Neural progenitor cell (in vitro differentiated cells): Measurements from ENCODE around the gene XAF1. TPM values are rescaled to one million over a fixed set of nuclear protein-coding genes. Genes with fewer than 3 reads are reported as not detected.

Experiments used
- DNase-seq: peaks from one replicate; pipeline ENCODE4 v3.0.0-alpha.2; 2016; ENCODE audit warnings: low spot score
- H2AFZ ChIP-seq: fragments of 200-600 bp; sonication (generic); replicated peaks from 2 replicates; pipeline ENCODE4 v1.6.1; 2016; ENCODE audit warnings: antibody characterized with exemption
- H3F3A ChIP-seq: fragments of 200-600 bp; sonication (generic); 2 replicates; pipeline ENCODE4 v1.6.1; 2016; ENCODE audit warnings: antibody characterized with exemption, low read depth
- H3K27ac ChIP-seq: fragments of 200-600 bp; sonication (generic); 2 replicates; pipeline ENCODE4 v1.5.1; 2016; ENCODE audit warnings: mild to moderate bottlenecking
- H3K27me3 ChIP-seq: fragments of 200-600 bp; sonication (generic); 2 replicates; pipeline ENCODE4 v1.6.1; 2016; ENCODE audit warnings: mild to moderate bottlenecking, moderate library complexity
- H3K36me3 ChIP-seq: fragments of 200-600 bp; sonication (generic); 2 replicates; pipeline ENCODE4 v1.5.1; 2016
- H3K4me1 ChIP-seq: fragments of 200-600 bp; sonication (generic); 2 replicates; pipeline ENCODE4 v1.6.1; 2016; ENCODE audit warnings: mixed run types
- H3K4me2 ChIP-seq: fragments of 200-600 bp; sonication (generic); 2 replicates; pipeline ENCODE4 v1.6.1; 2016
- H3K4me3 ChIP-seq: fragments of 200-600 bp; sonication (generic); 2 replicates; pipeline ENCODE4 v1.5.1; 2016
- H3K79me2 ChIP-seq: fragments of 200-600 bp; sonication (generic); 2 replicates; pipeline ENCODE4 v1.6.1; 2016; ENCODE audit warnings: low read depth
- H3K9ac ChIP-seq: fragments of 200-600 bp; sonication (generic); 2 replicates; pipeline ENCODE4 v1.6.1; 2016
- H3K9me3 ChIP-seq: fragments of 200-600 bp; sonication (generic); 2 replicates; pipeline ENCODE4 v1.5.1; 2016; ENCODE audit warnings: low read depth
- H4K20me1 ChIP-seq: fragments of 200-600 bp; sonication (generic); 2 replicates; pipeline ENCODE4 v1.6.1; 2016; ENCODE audit warnings: low read depth
- H3K27ac Mint-ChIP-seq: 3 replicates; pipeline ENCODE4 v1.8.0; 2021; ENCODE audit warnings: mixed read lengths
- H3K27me3 Mint-ChIP-seq: 2 replicates; pipeline ENCODE4 v1.8.0; 2022; ENCODE audit warnings: low read depth, mild to moderate bottlenecking, inconsistent platforms, moderate library complexity, mixed read lengths; ENCODE audit not compliant: insufficient read depth
- H3K36me3 Mint-ChIP-seq: 3 replicates; pipeline ENCODE4 v1.8.0; 2021; ENCODE audit warnings: mixed read lengths
- H3K4me1 Mint-ChIP-seq: 3 replicates; pipeline ENCODE4 v1.8.0; 2021; ENCODE audit warnings: mixed read lengths
- H3K4me3 Mint-ChIP-seq: 3 replicates; pipeline ENCODE4 v1.8.0; 2021; ENCODE audit warnings: mild to moderate bottlenecking, moderate library complexity, mixed read lengths
- H3K9me3 Mint-ChIP-seq: 3 replicates; pipeline ENCODE4 v1.8.0; 2020; ENCODE audit warnings: mixed read lengths
- EZH2 ChIP-seq: fragments of 200-600 bp; sonication (generic); IDR thresholded peaks from 2 replicates; pipeline ENCODE4 v1.6.1; 2017; ENCODE audit warnings: antibody characterized with exemption, mild to moderate bottlenecking, moderate library complexity
- EZH2phosphoT487 ChIP-seq: fragments of 200-600 bp; sonication (generic); IDR thresholded peaks from 2 replicates; pipeline ENCODE4 v1.6.1; 2017; ENCODE audit warnings: antibody characterized with exemption
- total RNA-seq: library from RNA; depleted of rRNA; stranded (reverse); fragments of >200 nt; gene quantifications from 2 replicates; pipeline ENCODE4 v1.2.3, GENCODE V29; 2015; ENCODE audit warnings: low replicate concordance
- TF ChIP-seq, protein P1 (sequence below): fragments of 200-600 bp; sonication (generic); IDR thresholded peaks from 2 replicates; pipeline ENCODE4 v1.5.1; 2017; ENCODE audit warnings: antibody characterized with exemption, mild to moderate bottlenecking

The XAF1 gene
- total RNA-seq, 1 donor from 2014 or later, result not detected

DNA sequence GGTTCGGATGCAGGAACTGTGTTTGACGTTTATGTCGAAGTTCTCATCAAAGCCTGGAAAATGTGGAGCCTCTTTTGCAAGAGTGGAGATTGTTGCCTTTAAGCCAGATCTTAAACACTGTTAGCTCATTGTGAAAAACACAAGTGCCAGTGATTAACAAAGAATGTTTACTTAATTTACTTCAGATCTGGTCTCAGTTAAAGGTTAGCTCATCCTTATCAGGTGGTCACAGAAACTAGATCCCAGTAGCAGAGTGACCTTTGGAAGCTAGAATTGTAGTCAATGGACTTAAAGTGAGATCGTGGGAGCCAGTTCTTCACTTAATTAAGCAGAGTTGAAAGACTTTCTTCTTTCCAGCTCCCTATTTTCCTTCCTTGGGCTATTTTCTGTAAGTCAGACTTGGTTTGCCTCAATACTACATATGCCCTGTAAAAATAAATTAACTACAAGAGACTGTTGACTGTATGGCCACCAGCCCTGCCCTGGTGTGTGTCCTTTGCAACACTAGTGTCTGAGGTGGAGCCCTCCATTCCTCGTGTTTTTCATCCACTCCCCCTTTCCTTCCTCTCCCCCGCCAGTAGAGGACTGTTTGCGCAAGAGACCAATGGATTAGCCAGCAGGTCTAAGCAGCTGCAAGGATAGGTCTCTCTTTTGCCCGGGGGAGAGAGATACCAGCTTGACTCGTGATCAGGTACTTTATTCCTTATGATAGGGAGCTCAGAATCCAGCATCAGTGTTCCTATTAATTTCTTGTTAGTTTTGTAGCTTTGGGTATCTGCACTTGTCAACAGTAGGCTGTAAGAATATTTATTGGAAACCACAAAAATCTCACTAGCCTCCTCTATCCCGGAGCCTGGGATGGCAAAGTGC is 40.4 kb downstream of the XAF1 start:
- H3F3A ChIP-seq, result no peaks in the 10 kb centered on the region
- peaks cover 4% of the 10 kb centered on the region for H3K27me3 Mint-ChIP-seq
- no peak overlapping the region for H3K4me2 ChIP-seq
- no peaks in the 10 kb centered on the region for H3K9me3 Mint-ChIP-seq
- H3K27ac Mint-ChIP-seq, result no peak overlapping the region
- TF ChIP-seq EZH2, result no peak
- TF ChIP-seq EZH2phosphoT487, result no peak
- TF ChIP-seq, protein P1, sequence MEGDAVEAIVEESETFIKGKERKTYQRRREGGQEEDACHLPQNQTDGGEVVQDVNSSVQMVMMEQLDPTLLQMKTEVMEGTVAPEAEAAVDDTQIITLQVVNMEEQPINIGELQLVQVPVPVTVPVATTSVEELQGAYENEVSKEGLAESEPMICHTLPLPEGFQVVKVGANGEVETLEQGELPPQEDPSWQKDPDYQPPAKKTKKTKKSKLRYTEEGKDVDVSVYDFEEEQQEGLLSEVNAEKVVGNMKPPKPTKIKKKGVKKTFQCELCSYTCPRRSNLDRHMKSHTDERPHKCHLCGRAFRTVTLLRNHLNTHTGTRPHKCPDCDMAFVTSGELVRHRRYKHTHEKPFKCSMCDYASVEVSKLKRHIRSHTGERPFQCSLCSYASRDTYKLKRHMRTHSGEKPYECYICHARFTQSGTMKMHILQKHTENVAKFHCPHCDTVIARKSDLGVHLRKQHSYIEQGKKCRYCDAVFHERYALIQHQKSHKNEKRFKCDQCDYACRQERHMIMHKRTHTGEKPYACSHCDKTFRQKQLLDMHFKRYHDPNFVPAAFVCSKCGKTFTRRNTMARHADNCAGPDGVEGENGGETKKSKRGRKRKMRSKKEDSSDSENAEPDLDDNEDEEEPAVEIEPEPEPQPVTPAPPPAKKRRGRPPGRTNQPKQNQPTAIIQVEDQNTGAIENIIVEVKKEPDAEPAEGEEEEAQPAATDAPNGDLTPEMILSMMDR, result no peak
- no peaks in the 10 kb centered on the region for H3K9me3 ChIP-seq
- H2AFZ ChIP-seq, result no peak overlapping the region
- no peaks in the 10 kb centered on the region for H3K36me3 Mint-ChIP-seq
- H3K36me3 ChIP-seq, result no peaks in the 10 kb centered on the region
- H3K4me3 ChIP-seq, result no peak overlapping the region
- peaks cover 3% of the 10 kb centered on the region for H3K4me1 ChIP-seq
- no peak overlapping the region for H3K4me3 Mint-ChIP-seq
- H3K27ac ChIP-seq, result no peak overlapping the region
- H3K4me1 Mint-ChIP-seq, result no peaks in the 10 kb centered on the region
- H3K9ac ChIP-seq, result no peak overlapping the region
- no peaks in the 10 kb centered on the region for H4K20me1 ChIP-seq
- H3K79me2 ChIP-seq, result no peaks in the 10 kb centered on the region
- no peak for DNase-seq
- peaks cover 11% of the 10 kb centered on the region for H3K27me3 ChIP-seq

DNA sequence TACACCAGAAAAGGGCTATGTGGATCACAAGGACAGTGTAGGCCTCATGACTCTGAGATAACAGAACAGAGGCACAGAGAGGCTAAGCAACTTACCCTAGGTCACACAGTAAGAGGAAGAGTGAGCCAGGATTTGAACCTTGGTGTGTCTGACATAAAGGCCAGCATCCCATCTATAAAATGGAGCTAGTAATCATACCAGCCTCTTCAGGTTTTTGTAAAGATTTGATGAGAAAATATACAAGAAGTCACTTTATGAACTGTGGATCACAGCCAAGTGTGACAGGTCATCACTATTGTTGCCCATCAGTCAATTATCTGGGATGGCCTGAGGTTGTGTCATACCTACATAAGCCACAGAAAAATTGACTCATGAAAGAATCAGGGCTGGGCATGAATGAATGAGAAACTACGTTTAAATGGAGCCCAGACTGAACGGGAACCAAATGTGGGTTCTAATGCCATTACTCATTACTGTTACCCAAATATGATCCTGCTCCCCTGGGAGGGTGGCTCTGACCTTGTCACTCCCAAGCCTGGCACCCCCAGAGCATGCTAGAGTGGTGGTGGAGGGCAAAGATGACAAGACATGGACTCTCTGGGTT is 41.1 kb downstream of the XAF1 start:
- Mint-ChIP-seq H3K4me3 (no peak overlapping the region), H3K27ac (no peak overlapping the region), H3K27me3 (peaks cover 4% of the 10 kb centered on the region), H3K4me1 (no peaks in the 10 kb centered on the region), H3K36me3 (no peaks in the 10 kb centered on the region), H3K9me3 (no peaks in the 10 kb centered on the region)
- peaks cover 6% of the 10 kb centered on the region for H3K27me3 ChIP-seq
- H3K36me3 ChIP-seq, result no peaks in the 10 kb centered on the region
- no peak overlapping the region for H3K4me2 ChIP-seq
- TF ChIP-seq EZH2phosphoT487, result no peak
- TF ChIP-seq, protein P1, result no peak
- TF ChIP-seq EZH2, result no peak
- no peaks in the 10 kb centered on the region for H3K9me3 ChIP-seq
- no peak overlapping the region for H2AFZ ChIP-seq
- no peaks in the 10 kb centered on the region for H4K20me1 ChIP-seq
- H3K79me2 ChIP-seq, result no peaks in the 10 kb centered on the region
- peaks cover 3% of the 10 kb centered on the region for H3K4me1 ChIP-seq
- no peak for DNase-seq
- H3F3A ChIP-seq, result no peaks in the 10 kb centered on the region
- no peak overlapping the region for H3K9ac ChIP-seq
- no peak overlapping the region for H3K4me3 ChIP-seq
- no peak overlapping the region for H3K27ac ChIP-seq

DNA sequence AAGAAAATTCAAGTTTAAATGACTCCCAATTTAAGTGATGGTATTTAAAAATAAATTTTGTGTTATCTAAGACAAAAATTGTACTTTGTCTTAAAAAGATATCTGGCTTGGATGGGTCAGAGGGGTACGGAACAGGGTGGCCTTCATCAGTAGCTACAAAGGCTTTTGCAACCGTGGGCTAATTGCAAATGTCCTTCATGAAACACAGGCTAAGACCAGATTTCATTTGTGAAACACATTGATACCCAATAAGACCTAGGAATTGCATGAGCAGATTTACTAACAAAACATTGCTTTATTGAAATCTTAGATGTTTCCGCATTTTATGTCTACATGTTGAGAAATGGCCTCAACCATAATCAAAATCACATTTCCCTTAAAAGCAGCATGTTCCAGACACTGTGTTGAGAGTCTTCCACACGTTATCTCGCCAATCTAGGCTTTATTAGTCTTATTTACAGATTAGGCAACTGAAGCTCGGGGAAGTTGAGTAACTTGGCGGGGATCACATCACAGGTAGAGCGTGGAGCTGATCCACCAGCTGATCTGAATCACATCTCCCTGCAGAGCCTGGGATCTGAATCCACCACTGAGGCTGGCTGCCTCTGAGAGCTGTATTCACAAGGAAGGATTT is 42.0 kb downstream of the XAF1 start:
- Histone ChIP-seq H2AFZ (no peak overlapping the region), H3K27me3 (no peaks in the 10 kb centered on the region), H3K27ac (no peak overlapping the region), H4K20me1 (no peaks in the 10 kb centered on the region), H3K36me3 (no peaks in the 10 kb centered on the region), H3K79me2 (no peaks in the 10 kb centered on the region), H3K9me3 (no peaks in the 10 kb centered on the region), H3K4me3 (no peak overlapping the region), H3K4me2 (no peak overlapping the region), H3F3A (no peaks in the 10 kb centered on the region), H3K9ac (no peak overlapping the region), H3K4me1 (peaks cover 3% of the 10 kb centered on the region)
- H3K9me3 Mint-ChIP-seq, result no peaks in the 10 kb centered on the region
- H3K27me3 Mint-ChIP-seq, result peaks cover 4% of the 10 kb centered on the region
- no peaks in the 10 kb centered on the region for H3K4me1 Mint-ChIP-seq
- DNase-seq, result no peak
- H3K27ac Mint-ChIP-seq, result no peak overlapping the region
- H3K4me3 Mint-ChIP-seq, result no peak overlapping the region
- TF ChIP-seq EZH2 (no peak), EZH2phosphoT487 (no peak)
- TF ChIP-seq, protein P1, result no peak
- no peaks in the 10 kb centered on the region for H3K36me3 Mint-ChIP-seq
